HG03460 (cell line): ENCODE data around the gene NEU4.
"Not testable (repeated sequence)": the region's sequence is repeated elsewhere in the genome, so short reads cannot be mapped to it uniquely, and the experiment has no call there.

Source experiments
- ATAC-seq: cut with Tn5 transposase; IDR thresholded peaks from one replicate; pipeline ENCODE4 v1.9.1; 2021; ENCODE audit not compliant: unreplicated experiment

Gene NEU4

GRCh38 chr2:241798081-241798630, 10.8 kb upstream of the NEU4 start:
- no peak for ATAC-seq

- ATAC-seq, result no peak
Observed at GRCh38 chr2:241798631-241799521, 10.1 kb upstream of the NEU4 start.

GRCh38 chr2:241799522-241800197, 9.3 kb upstream of the NEU4 start:
- ATAC-seq, result no peak

GRCh38 chr2:241800198-241800903, 8.6 kb upstream of the NEU4 start:
- ATAC-seq, result not testable (repeated sequence)

GRCh38 chr2:241801611-241802420, 7.2 kb upstream of the NEU4 start:
- no peak for ATAC-seq

- no peak for ATAC-seq
Observed at GRCh38 chr2:241802421-241803318, 6.3 kb upstream of the NEU4 start.

- ATAC-seq, result peak; percentile 64
Observed at GRCh38 chr2:241803387-241804325, 5.3 kb upstream of the NEU4 start.

GRCh38 chr2:241804326-241805229, 4.4 kb upstream of the NEU4 start:
- ATAC-seq, result no peak

- ATAC-seq, result not testable (repeated sequence)
Observed at GRCh38 chr2:241806217-241806616, 2.8 kb upstream of the NEU4 start.

GRCh38 chr2:241808051-241808720, 807 bp upstream of the NEU4 start:
- no peak for ATAC-seq

GRCh38 chr2:241809383-241810306, 652 bp downstream of the NEU4 start:
- ATAC-seq, result no peak

- ATAC-seq, result no peak
Observed at GRCh38 chr2:241810307-241811200, 1.6 kb downstream of the NEU4 start.

- no peak for ATAC-seq
Observed at GRCh38 chr2:241811201-241811951, 2.4 kb downstream of the NEU4 start.
